Nephron (organoid): Measurements from ENCODE around the gene NOX1.
"Not testable (repeated sequence)": the region's sequence is repeated elsewhere in the genome, so short reads cannot be mapped to it uniquely, and the experiment has no call there.

Experiments used
- H3K27ac Mint-ChIP-seq, 3 experiments: 2 replicates each; pipeline ENCODE4 v1.8.0; 2020; ENCODE audit warnings: mixed read lengths in 3 of 3, mild to moderate bottlenecking in 2 of 3, moderate library complexity in 1 of 3
- H3K27me3 Mint-ChIP-seq: 2 replicates; pipeline ENCODE4 v1.8.0; 2021; ENCODE audit warnings: low read depth, mild to moderate bottlenecking, moderate library complexity, mixed read lengths
- H3K36me3 Mint-ChIP-seq: 2 replicates; pipeline ENCODE4 v1.8.0; 2020; ENCODE audit warnings: low read depth, mixed read lengths
- H3K4me1 Mint-ChIP-seq: 2 replicates; pipeline ENCODE4 v1.8.0; 2020; ENCODE audit warnings: mixed read lengths
- H3K4me3 Mint-ChIP-seq, 3 experiments: 2 replicates each; pipeline ENCODE4 v1.8.0; 2020; ENCODE audit warnings: mild to moderate bottlenecking in 3 of 3, mixed read lengths in 3 of 3, moderate library complexity in 2 of 3
- H3K9me3 Mint-ChIP-seq: 2 replicates; pipeline ENCODE4 v1.8.0; 2020; ENCODE audit warnings: mixed read lengths
- TF ChIP-seq, protein P1 (sequence below), 3 experiments: fragments of 200-600 bp; sonication (generic); IDR thresholded peaks; one replicate each; pipeline ENCODE4 v1.5.0; 2021; ENCODE audit warnings: antibody characterized with exemption in 3 of 3; ENCODE audit not compliant: unreplicated experiment in 3 of 3

Gene NOX1

GRCh38 chrX:100819534-100819836 lies 54.7 kb downstream of the NOX1 start:
- Mint-ChIP-seq H3K4me3 (peak overlapping the region; percentile 84), H3K4me1 (peaks cover 5% of the 10 kb centered on the region), H3K36me3 (peaks cover 9% of the 10 kb centered on the region), H3K9me3 (peaks cover 7% of the 10 kb centered on the region), H3K27ac (peak overlapping the region; percentile 34 to 76 (median 63)), H3K27me3 (peaks cover 4% of the 10 kb centered on the region)
- TF ChIP-seq, protein P1, sequence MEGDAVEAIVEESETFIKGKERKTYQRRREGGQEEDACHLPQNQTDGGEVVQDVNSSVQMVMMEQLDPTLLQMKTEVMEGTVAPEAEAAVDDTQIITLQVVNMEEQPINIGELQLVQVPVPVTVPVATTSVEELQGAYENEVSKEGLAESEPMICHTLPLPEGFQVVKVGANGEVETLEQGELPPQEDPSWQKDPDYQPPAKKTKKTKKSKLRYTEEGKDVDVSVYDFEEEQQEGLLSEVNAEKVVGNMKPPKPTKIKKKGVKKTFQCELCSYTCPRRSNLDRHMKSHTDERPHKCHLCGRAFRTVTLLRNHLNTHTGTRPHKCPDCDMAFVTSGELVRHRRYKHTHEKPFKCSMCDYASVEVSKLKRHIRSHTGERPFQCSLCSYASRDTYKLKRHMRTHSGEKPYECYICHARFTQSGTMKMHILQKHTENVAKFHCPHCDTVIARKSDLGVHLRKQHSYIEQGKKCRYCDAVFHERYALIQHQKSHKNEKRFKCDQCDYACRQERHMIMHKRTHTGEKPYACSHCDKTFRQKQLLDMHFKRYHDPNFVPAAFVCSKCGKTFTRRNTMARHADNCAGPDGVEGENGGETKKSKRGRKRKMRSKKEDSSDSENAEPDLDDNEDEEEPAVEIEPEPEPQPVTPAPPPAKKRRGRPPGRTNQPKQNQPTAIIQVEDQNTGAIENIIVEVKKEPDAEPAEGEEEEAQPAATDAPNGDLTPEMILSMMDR (IDR thresholded peaks at IDR 0.05; ENCODE audit: unreplicated experiment in 3 of 3), result no peak

GRCh38 chrX:100817340-100817739 lies 56.8 kb downstream of the NOX1 start:
- Mint-ChIP-seq H3K27ac (no peak overlapping the region), H3K4me1 (peaks cover 5% of the 10 kb centered on the region), H3K4me3 (no peak overlapping the region), H3K9me3 (peaks cover 10% of the 10 kb centered on the region), H3K36me3 (no peaks in the 10 kb centered on the region), H3K27me3 (peaks cover 4% of the 10 kb centered on the region)
- TF ChIP-seq, protein P1 (IDR thresholded peaks at IDR 0.05; ENCODE audit: unreplicated experiment in 3 of 3), result no peak

DNA sequence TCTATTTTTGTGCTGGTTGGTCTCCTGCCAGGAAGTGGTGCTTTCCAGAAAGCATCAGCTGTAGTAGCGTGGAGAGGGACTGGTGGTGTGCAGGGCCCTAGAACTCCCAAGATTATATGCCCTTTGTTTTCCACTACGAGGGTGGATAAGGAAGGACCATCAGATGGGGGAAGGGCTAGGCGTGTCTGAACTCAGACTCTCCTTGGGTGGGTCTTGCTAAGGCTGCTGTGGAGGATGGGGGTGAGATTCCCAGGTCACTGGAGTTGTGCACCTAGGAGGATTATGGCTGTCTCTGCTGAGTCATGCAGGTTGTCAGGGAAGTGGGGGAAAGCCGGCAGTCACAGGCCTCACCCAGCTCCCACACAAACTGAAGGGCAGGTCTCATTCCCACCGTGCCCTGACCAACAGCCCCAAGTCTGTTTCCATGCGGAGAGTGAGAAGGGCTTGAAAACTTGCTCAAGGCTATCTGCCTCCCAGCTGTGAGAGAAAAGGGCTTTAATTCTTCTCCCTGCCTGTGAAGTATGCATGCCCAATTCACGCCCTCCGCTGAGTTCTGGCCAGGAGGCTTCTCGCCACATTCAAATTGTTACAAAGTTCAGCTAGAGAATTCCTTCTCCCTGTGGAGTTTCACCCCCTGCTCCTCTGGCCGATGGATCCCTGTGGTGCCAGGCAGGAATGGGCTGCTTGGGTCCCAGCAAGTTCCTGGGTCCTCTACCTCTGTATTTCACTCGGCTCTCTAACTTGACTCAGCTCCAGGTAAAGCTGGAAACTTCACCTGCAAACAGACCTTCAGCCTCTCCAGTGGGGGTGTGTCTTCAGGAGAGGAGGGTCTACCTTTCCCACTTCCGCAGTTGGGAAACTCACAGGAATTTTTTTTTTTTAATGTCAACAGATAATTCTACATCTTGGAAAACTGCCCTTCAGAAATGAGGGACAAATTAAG lies 61.7 kb downstream of the NOX1 start:
- Mint-ChIP-seq H3K4me3 (no peak overlapping the region), H3K4me1 (no peaks in the 10 kb centered on the region), H3K36me3 (no peaks in the 10 kb centered on the region), H3K27ac (peak overlapping the region in 1 of 3 experiments; percentile 65), H3K9me3 (peaks cover 24% of the 10 kb centered on the region), H3K27me3 (peaks cover 4% of the 10 kb centered on the region)
- TF ChIP-seq, protein P1 (IDR thresholded peaks at IDR 0.05; ENCODE audit: unreplicated experiment in 3 of 3), result no peak

DNA sequence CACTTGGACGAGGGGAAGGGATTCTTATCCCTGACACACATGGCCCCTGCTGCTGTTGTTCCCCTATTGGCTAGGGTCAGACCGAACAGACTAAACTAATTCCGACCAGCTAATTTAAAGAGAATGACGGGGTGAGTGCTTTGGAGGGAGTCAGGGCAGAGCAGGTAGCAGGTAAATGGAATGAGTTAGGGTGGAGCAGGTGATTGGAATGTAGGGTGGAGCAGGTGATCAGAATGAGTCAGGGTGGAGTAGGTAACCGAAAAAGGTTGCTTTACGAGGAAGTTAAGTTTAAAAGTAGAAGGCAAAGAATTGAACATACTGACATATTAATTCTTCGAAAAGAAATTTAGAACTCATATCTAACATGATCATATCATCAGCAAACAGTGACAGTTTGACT lies 65.9 kb downstream of the NOX1 start:
- not testable (repeated sequence) for H3K36me3 Mint-ChIP-seq, H3K27me3 Mint-ChIP-seq, H3K27ac Mint-ChIP-seq, H3K4me1 Mint-ChIP-seq, H3K4me3 Mint-ChIP-seq
- H3K9me3 Mint-ChIP-seq, result peaks cover 32% of the 10 kb centered on the region

DNA sequence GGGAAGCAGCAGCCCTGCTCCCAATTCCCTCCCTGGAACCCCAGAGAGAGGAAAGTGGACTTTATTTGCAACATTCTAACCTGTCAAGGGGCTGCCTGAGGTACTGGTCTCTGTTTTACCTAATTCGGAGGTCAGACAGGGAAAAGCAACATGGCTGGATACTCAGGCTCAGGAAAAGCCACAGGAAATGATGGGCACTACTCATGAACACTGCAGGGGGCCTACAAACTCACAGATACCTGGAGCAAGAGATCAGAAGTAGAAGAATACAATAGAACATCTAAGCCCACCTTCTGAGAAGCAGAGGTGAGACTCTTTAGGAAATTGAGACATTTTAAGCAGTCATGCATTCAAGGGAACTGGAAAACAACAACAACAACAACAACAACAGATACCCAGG lies 69.4 kb downstream of the NOX1 start:
- no peaks in the 10 kb centered on the region for H3K4me1 Mint-ChIP-seq
- TF ChIP-seq, protein P1 (IDR thresholded peaks at IDR 0.05; ENCODE audit: unreplicated experiment in 3 of 3), result no peak

GRCh38 chrX:100802843-100803242 lies 71.3 kb downstream of the NOX1 start:
- no peak overlapping the region for H3K4me3 Mint-ChIP-seq
- TF ChIP-seq, protein P1 (IDR thresholded peaks at IDR 0.05; ENCODE audit: unreplicated experiment in 3 of 3), result no peak
- no peaks in the 10 kb centered on the region for H3K4me1 Mint-ChIP-seq
- no peak overlapping the region for H3K27ac Mint-ChIP-seq
- H3K9me3 Mint-ChIP-seq, result peaks cover 21% of the 10 kb centered on the region
- H3K27me3 Mint-ChIP-seq, result no peaks in the 10 kb centered on the region
- no peaks in the 10 kb centered on the region for H3K36me3 Mint-ChIP-seq

More for the DNA sequence above, 69.4 kb downstream of the NOX1 start:
- H3K4me3 Mint-ChIP-seq, result no peak overlapping the region
- H3K9me3 Mint-ChIP-seq, result peaks cover 28% of the 10 kb centered on the region
- H3K27ac Mint-ChIP-seq, result no peak overlapping the region
- no peaks in the 10 kb centered on the region for H3K36me3 Mint-ChIP-seq
- H3K27me3 Mint-ChIP-seq, result no peaks in the 10 kb centered on the region
